HG03520 (cell line): Measurements from ENCODE around the gene OR2A12.
"Not testable (repeated sequence)": the region's sequence is repeated elsewhere in the genome, so short reads cannot be mapped to it uniquely, and the experiment has no call there.

Experiments
- ATAC-seq: cut with Tn5 transposase; IDR thresholded peaks from one replicate; pipeline ENCODE4 v1.9.1; 2021; ENCODE audit warnings: mild to moderate bottlenecking, moderate library complexity; ENCODE audit not compliant: unreplicated experiment

OR2A12 gene

GRCh38 chr7:144113651-144114050 lies 27.6 kb downstream of the OR2A12 start:
- ATAC-seq, result no peak

- ATAC-seq, result no peak
These were observed 32.3 kb downstream of the OR2A12 start for GRCh38 chr7:144118341-144118740.

GRCh38 chr7:144122876-144123275 lies 36.8 kb downstream of the OR2A12 start, which contains the start of gene OR2A14:
TSS of gene OR2A14 (plus strand) at chr7:144123176. CDS start at chr7:144129113, 5,937 bp downstream.
- no peak for ATAC-seq

GRCh38 chr7:144127714-144128334 lies 41.7 kb downstream of the OR2A12 start:
- peak; percentile 99 for ATAC-seq

GRCh38 chr7:144129601-144130000 lies 43.5 kb downstream of the OR2A12 start:
- not testable (repeated sequence) for ATAC-seq

GRCh38 chr7:144130730-144131129 lies 44.7 kb downstream of the OR2A12 start:
- no peak for ATAC-seq

- no peak for ATAC-seq
These were observed 46.2 kb downstream of the OR2A12 start for GRCh38 chr7:144132262-144132661.

GRCh38 chr7:144133307-144133706 lies 47.2 kb downstream of the OR2A12 start:
- ATAC-seq, result no peak

GRCh38 chr7:144134116-144134515 lies 48.0 kb downstream of the OR2A12 start:
- no peak for ATAC-seq

- ATAC-seq, result no peak
These were observed 51.4 kb downstream of the OR2A12 start for GRCh38 chr7:144137501-144137900.

- ATAC-seq, result no peak
These were observed 56.1 kb downstream of the OR2A12 start for GRCh38 chr7:144142187-144142586.

GRCh38 chr7:144144426-144144825 lies 58.3 kb downstream of the OR2A12 start:
- no peak for ATAC-seq

- no peak for ATAC-seq
These were observed 62.2 kb downstream of the OR2A12 start for GRCh38 chr7:144148224-144148827.
